AG04449 (cell line): ENCODE measurements around the gene TTC23.
A peak's percentile ranks its signal among the peaks of the same experiment; 100 is the strongest.

Experiments
- CTCF ChIA-PET: fragments of 350-600 bp; formaldehyde crosslinking; extraction: SDS; loops from one replicate; lab custom pipeline; 2021; ENCODE audit warnings: antibody characterized with exemption; lab: Yijun Ruan, JAX
- POLR2A ChIA-PET: fragments of 400-600, 350-600 bp; formaldehyde crosslinking; extraction: SDS; loops from one replicate; lab custom pipeline; 2020; ENCODE audit warnings: antibody characterized with exemption, inconsistent platforms; lab: Yijun Ruan, JAX
- DNase-seq: peaks from one replicate; pipeline ENCODE4 v3.0.0-alpha.2; 2010; ENCODE audit warnings: low read depth, low spot score
- H3K4me3 ChIP-seq: 2 replicates; pipeline ENCODE4 v1.5.1; 2011; ENCODE audit warnings: low read depth, mild to moderate bottlenecking, control low read depth, low read length
- CTCF ChIP-seq: IDR thresholded peaks from one replicate; pipeline ENCODE4 v1.5.1; 2011; ENCODE audit warnings: mild to moderate bottlenecking, moderate library complexity, low read length, control low read depth, inconsistent platforms; ENCODE audit not compliant: insufficient read depth; ENCODE audit errors: missing control alignments

The TTC23 gene

GRCh38 chr15:99249270-99249841, at the start of gene TTC23:
TSS of gene TTC23 (minus strand) at chr15:99249581. CDS start at chr15:99228712, 20,869 bp downstream.
- TF ChIP-seq CTCF = no peak
- ChIA-PET POLR2A (no interaction called here), CTCF (interaction anchor here (2.6 kb wide), 1 partner anchor 149 kb away, joined by 10 read pairs; no protein-coding TSS in a partner anchor)
- no peak for DNase-seq
- H3K4me3 ChIP-seq = peak within 1 kb of the TSS; percentile 88

DNA sequence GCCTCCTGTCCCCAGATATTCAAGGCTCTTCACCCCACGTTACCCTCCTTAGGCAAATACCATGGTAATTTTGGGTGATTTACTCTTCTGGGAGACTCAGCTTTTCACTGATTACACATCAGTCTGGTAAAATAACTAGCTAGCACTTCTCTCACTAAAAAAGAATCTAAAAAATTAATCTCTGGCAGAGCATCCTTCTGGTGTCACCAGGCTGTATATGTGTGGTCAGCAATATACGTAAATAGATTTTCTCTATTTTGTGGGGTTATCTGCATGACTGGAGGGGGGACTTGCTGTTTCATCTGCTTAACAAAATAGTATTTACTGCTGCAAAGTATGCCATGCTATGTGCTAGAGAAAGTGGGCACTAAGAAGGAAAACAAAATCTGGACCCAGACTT, 47.0 kb upstream of the TTC23 start:
- no peak overlapping the region for H3K4me3 ChIP-seq

DNA sequence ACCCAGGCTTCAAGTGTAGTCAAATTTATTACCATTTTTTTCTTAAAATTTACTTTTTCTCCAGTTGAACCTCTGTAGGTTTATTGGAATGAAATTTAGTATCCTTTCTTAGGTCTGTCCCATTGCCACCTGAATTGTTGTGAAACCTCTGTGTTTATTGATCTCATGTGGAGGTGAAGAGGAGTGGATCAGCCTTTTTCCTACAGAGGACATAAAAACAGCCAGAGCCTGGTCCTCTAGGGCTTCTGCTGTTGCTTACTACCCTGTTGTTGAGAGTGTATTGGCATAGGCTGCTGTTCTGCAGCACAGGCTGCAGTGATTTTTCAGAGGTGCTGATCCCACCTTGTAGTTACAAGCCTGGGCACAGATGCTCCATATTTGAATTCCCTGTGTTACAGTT, 46.5 kb upstream of the TTC23 start:
- H3K4me3 ChIP-seq = no peak overlapping the region
- TF ChIP-seq CTCF = no peak
- no peak for DNase-seq
- POLR2A ChIA-PET = no interaction called here
- CTCF ChIA-PET = interaction anchor here (2.5 kb wide), 1 partner anchor 409 kb away, joined by 20 read pairs; no protein-coding TSS in a partner anchor

More for the DNA sequence above, 47.0 kb upstream of the TTC23 start:
- POLR2A ChIA-PET = interaction anchor here (1.0 kb wide), 1 partner anchor 215 kb away, joined by 3 read pairs; no protein-coding TSS in a partner anchor
- DNase-seq = no peak
- TF ChIP-seq CTCF = no peak
- CTCF ChIA-PET = interaction anchor here (0.9 to 2.5 kb wide), 3 partner anchors 9 to 459 kb away, joined by 4 to 20 read pairs (median 7); no protein-coding TSS in a partner anchor

GRCh38 chr15:99291643-99292042, 42.3 kb upstream of the TTC23 start:
- ChIA-PET CTCF (interaction anchor here (1.1 to 1.6 kb wide), 3 partner anchors 80 to 412 kb away, joined by 3 to 16 read pairs (median 3); no protein-coding TSS in a partner anchor), POLR2A (no interaction called here)
- DNase-seq = no peak
- no peak for TF ChIP-seq CTCF
- no peak overlapping the region for H3K4me3 ChIP-seq

- no peak for TF ChIP-seq CTCF
- DNase-seq = no peak
- ChIA-PET CTCF (interaction anchor here (0.9 to 21.6 kb wide), 9 partner anchors 11 to 472 kb away, joined by 3 to 335 read pairs (median 6); no protein-coding TSS in a partner anchor), POLR2A (no interaction called here)
- no peak overlapping the region for H3K4me3 ChIP-seq
Observed at GRCh38 chr15:99283717-99284116, 34.3 kb upstream of the TTC23 start.

GRCh38 chr15:99282586-99282985, 33.2 kb upstream of the TTC23 start:
- CTCF ChIA-PET = interaction anchor here (0.9 to 21.6 kb wide), 8 partner anchors 10 to 1726 kb away, joined by 3 to 335 read pairs (median 10); no protein-coding TSS in a partner anchor
- DNase-seq = no peak
- H3K4me3 ChIP-seq = no peak overlapping the region
- POLR2A ChIA-PET = no interaction called here
- TF ChIP-seq CTCF = no peak
